ENCODE results near the gene CDC6.

CDC6 gene

GRCh38 chr17:40287494-40288369, at the start of gene CDC6:
CDC6 (plus strand) TSS chr17:40287879; CDS start chr17:40289421, 1,542 bp downstream.
- DNase-seq: peak; percentile 99

GRCh38 chr17:40241252-40241834, 46.3 kb upstream of the CDC6 start:
- no peak for DNase-seq

- no peak for DNase-seq
Measured at GRCh38 chr17:40242774-40243173, 44.9 kb upstream of the CDC6 start.

GRCh38 chr17:40243761-40244160, 43.9 kb upstream of the CDC6 start:
- DNase-seq: no peak

GRCh38 chr17:40244255-40244654, 43.4 kb upstream of the CDC6 start:
- DNase-seq: no peak

- no peak for DNase-seq
Measured at GRCh38 chr17:40247926-40248495, 39.7 kb upstream of the CDC6 start.

GRCh38 chr17:40248507-40248906, 39.2 kb upstream of the CDC6 start:
- no peak for DNase-seq

- DNase-seq: no peak
Measured at GRCh38 chr17:40251576-40251975, 36.1 kb upstream of the CDC6 start.

- no peak for DNase-seq
Measured at GRCh38 chr17:40253565-40253964, 34.1 kb upstream of the CDC6 start.

GRCh38 chr17:40259505-40259904, 28.2 kb upstream of the CDC6 start:
- DNase-seq: no peak

- DNase-seq: no peak
Measured at GRCh38 chr17:40260528-40260927, 27.2 kb upstream of the CDC6 start.

- DNase-seq: no peak
Measured at GRCh38 chr17:40264458-40265185, 23.1 kb upstream of the CDC6 start.

- no peak for DNase-seq
Measured at GRCh38 chr17:40265337-40265736, 22.3 kb upstream of the CDC6 start.

GRCh38 chr17:40266882-40267281, 20.8 kb upstream of the CDC6 start:
- no peak for DNase-seq

GRCh38 chr17:40268141-40268712, 19.5 kb upstream of the CDC6 start:
- DNase-seq: no peak

- DNase-seq: no peak
Measured at GRCh38 chr17:40278414-40278813, 9.3 kb upstream of the CDC6 start.

GRCh38 chr17:40279402-40279801, 8.3 kb upstream of the CDC6 start:
- DNase-seq: no peak

GRCh38 chr17:40281663-40282062, 6.0 kb upstream of the CDC6 start:
- no peak for DNase-seq

GRCh38 chr17:40283662-40284061, 4.0 kb upstream of the CDC6 start:
- DNase-seq: no peak

GRCh38 chr17:40284085-40284713, 3.5 kb upstream of the CDC6 start:
- no peak for DNase-seq

- no peak for DNase-seq
Measured at GRCh38 chr17:40286473-40286872, 1.2 kb upstream of the CDC6 start.

GRCh38 chr17:40287159-40287493, 553 bp upstream of the CDC6 start:
- no peak for DNase-seq

Measured in NCI-H526 (cell line).